ENCODE data around the gene SLCO4A1. TPM values are rescaled to one million over a fixed set of nuclear protein-coding genes. Genes with fewer than 3 reads are reported as not detected.

The SLCO4A1 gene
- total and polyA plus RNA-seq, 9 of the 15 experiments (the other 6 are each of a cell fraction or from before 2014, with no cell fraction given): 1.6 to 21.9 (median 12.8) TPM

- in situ Hi-C loops (cut with MboI): no loop called here
- no peak for TF ChIP-seq POLR2A (conservative IDR thresholded peaks at IDR 0.05)
- no peak for TF ChIP-seq HINFP (tag; conservative IDR thresholded peaks at IDR 0.05; ENCODE audit: low read depth)
- TF ChIP-seq ZBTB33 (CRISPR knock-in tag; IDR thresholded peaks at IDR 0.05): no peak
- TF ChIP-seq NR0B1 (IDR thresholded peaks at IDR 0.05; ENCODE audit: partially characterized antibody): no peak
- TF ChIP-seq E2F6 (IDR thresholded peaks at IDR 0.05; ENCODE audit: borderline replicate concordance in 1 of 2, extremely low read depth in 1 of 2, insufficient read depth in 1 of 2, insufficient read length in 1 of 2, low read depth in 1 of 2, low read length in 1 of 2, poor library complexity in 1 of 2, severe bottlenecking in 1 of 2): no peak
- no peak for TF ChIP-seq CUX1 (CRISPR knock-in tag; IDR thresholded peaks at IDR 0.05)
- TF ChIP-seq FIP1L1 (IDR thresholded peaks at IDR 0.05; ENCODE audit: low read depth, low read length, poor library complexity, severe bottlenecking): no peak
- ATAC-seq: no peak
- H3K27me3 ChIP-seq (ENCODE audit: control insufficient read depth in 2 of 2, insufficient read depth in 2 of 2, low read length in 2 of 2): peaks cover 29 to 56% of the 10 kb centered on the region in 2 experiments
- intact Hi-C loops (cut with micrococcal nuclease): no loop called here
- H3K36me3 ChIP-seq (ENCODE audit: control insufficient read depth, insufficient read depth, low read length): no peaks in the 10 kb centered on the region
- H3K9me1 ChIP-seq (ENCODE audit: control insufficient read depth, insufficient read depth, low read length): no peaks in the 10 kb centered on the region
- H4K20me1 ChIP-seq (replicated peaks; ENCODE audit: control insufficient read depth, insufficient read depth, low read length): no peaks in the 10 kb centered on the region
- POLR2A ChIA-PET: interaction anchor here (0.6 kb wide), 2 partner anchors 13 to 86 kb away, joined by 3 read pairs; no protein-coding TSS in a partner anchor
- BruUV-seq (replicated peaks): no TSS peak
- 33% methylated on average over 23 of the region's 30 CpGs for WGBS (ENCODE audit: insufficient coverage, low coverage, missing lambda C conversion rate)
- peaks cover 14 to 54% of the 10 kb centered on the region in 2 experiments; a peak in 4 of 5 replicates for H3K4me1 ChIP-seq (replicated peaks in 1 of 2; ENCODE audit: control insufficient read depth in 2 of 2, insufficient read depth in 2 of 2, low read length in 2 of 2)
- no peak overlapping the region; a peak in 1 of 4 replicates for H3K9ac ChIP-seq (ENCODE audit: insufficient read depth in 1 of 2, low read depth in 2 of 2, low read length in 2 of 2)
- CTCF ChIA-PET (ENCODE audit: low intra/inter-chr PET ratio): no interaction called here
- no peak overlapping the region for H3K27ac ChIP-seq (ENCODE audit: extremely low read depth, low read depth, low read length)
- H3K4me3 ChIP-seq: no peak overlapping the region
- no peak overlapping the region for H3K4me2 ChIP-seq (ENCODE audit: insufficient read depth, low read length)
- DNase-seq (ENCODE audit: extremely low read depth in 1 of 4, low spot score in 3 of 4): no peak
- no peak overlapping the region for H2AFZ ChIP-seq (ENCODE audit: low read depth, low read length)
- no peaks in the 10 kb centered on the region for H3K79me2 ChIP-seq (ENCODE audit: control insufficient read depth, insufficient read depth, low read length)
- no peak for FAIRE-seq
- no peaks in the 10 kb centered on the region for H3K9me3 ChIP-seq (replicated peaks; ENCODE audit: control insufficient read depth, insufficient read depth, low read depth, low read length)
Observed at GRCh38 chr20:62709537-62709905, 67.2 kb downstream of the SLCO4A1 start.

Data from K562 (cell line).